HK-2 (cell line): ENCODE data around the gene USF3.
"Not testable (repeated sequence)": the region's sequence is repeated elsewhere in the genome, so short reads cannot be mapped to it uniquely, and the experiment has no call there.

Experiments used
- DNase-seq: peaks from one replicate; pipeline ENCODE4 v3.0.0-alpha.2; 2018; ENCODE audit not compliant: unreplicated experiment

The USF3 gene

DNA sequence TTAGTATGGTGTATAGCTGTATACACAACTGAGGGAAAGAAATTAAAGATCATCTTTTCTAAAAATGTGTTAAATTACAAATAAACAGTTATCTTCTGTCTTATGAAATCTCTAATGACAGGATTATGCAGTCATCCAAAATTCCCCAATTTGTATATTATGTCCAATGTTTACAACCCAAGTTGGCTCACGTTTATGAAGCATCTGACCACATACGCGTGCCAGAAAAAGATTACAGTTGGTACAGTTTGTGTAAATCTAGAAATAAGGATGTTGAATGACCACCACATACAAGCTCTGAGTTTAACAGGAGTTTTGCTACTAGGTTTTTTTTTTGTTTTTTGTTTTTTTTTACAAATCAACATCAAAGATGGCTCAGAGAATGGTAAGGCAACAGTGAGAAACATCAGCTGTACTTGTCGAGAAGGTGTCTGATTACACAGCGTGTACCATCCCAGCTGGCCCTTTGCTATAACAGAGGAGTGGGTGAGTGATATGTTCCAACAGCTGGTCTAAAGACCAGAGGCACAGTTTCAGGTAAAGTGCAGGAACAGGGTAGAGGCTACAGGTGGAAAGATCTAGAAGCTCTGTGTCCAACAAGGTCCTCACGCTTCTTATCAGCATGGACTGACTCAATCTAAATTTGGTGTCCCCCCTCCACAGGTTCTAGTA is 47.1 kb downstream of the USF3 start:
- DNase-seq, result no peak

DNA sequence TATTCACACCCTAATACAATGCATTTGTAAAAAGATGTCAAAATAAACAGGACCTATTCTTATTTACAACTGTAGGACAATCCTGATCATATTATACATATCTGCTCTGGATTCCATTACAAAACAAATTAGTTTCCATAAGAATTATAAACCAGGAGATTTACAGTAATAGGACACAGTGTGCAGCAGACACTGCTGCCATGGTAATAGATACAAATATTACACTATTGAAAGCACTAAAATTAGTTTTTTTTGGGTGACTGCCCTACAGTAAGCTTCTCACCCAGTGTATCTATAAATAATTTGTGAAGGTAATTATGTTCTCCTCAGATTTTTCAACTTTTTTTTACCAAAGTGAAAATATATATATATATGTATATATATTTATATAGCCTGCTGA is 47.9 kb downstream of the USF3 start:
- DNase-seq, result no peak

DNA sequence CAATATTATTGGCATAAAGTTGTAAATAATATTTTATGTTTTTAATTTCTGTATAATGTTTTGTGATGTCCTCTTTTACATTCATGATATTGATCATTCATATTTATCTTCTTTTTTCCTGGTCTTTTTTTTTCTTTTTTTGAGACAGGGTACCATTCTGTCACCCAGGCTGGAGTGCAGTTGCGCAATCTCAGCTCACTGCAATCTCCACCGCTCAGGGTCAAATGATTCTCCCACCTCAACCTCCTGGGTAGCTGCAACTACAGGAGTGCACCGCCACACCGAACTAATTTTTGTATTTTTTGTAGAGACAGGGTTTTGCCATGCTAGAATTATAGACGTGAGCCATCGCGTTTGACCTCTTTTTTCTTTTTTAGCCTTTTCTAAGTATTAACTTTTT is 52.9 kb downstream of the USF3 start:
- no peak for DNase-seq

DNA sequence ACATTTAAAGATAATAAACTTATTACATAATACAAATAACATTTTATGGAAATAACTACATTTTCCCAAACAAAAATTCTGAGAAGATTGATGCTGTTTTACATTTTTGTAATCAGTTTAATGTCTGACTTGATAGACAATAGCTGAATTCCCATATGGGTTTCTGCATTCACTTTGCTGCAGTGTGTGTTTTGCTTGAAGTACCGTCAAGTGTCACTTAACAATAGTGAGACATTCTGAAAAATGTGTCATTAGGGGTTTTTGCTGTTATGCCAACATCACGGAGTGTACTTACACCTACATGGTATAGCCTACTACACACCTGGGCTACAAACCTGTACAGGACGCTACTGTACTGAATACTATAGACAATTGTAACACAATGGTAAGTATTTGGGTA is 57.5 kb downstream of the USF3 start:
- DNase-seq, result no peak

DNA sequence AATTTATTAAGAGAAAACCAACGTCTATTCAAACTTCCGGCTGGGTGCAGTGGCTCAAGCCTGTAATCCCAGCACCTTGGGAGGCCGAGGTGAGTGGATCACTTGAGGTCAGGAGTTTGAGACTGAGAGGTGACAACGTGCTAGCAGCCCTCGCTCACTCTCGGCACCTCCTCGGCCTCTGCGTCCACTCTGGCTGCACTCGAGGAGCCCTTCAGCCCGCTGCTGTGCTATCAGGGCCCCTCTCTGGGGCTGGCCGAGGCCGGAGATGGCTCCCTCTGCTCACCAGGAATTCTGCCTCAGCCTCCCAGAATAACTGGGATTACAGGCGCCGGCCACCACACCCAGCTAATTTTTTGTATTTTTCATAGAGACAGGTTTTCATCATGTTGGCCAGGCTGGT is 58.7 kb downstream of the USF3 start:
- no peak for DNase-seq

GRCh38 chr3:113636034-113636433 is 60.4 kb downstream of the USF3 start:
- DNase-seq, result not testable (repeated sequence)

- DNase-seq, result no peak
Measured at GRCh38 chr3:113634782-113635474, 61.5 kb downstream of the USF3 start.

- DNase-seq, result no peak
Measured at GRCh38 chr3:113631573-113631972, 64.9 kb downstream of the USF3 start.

DNA sequence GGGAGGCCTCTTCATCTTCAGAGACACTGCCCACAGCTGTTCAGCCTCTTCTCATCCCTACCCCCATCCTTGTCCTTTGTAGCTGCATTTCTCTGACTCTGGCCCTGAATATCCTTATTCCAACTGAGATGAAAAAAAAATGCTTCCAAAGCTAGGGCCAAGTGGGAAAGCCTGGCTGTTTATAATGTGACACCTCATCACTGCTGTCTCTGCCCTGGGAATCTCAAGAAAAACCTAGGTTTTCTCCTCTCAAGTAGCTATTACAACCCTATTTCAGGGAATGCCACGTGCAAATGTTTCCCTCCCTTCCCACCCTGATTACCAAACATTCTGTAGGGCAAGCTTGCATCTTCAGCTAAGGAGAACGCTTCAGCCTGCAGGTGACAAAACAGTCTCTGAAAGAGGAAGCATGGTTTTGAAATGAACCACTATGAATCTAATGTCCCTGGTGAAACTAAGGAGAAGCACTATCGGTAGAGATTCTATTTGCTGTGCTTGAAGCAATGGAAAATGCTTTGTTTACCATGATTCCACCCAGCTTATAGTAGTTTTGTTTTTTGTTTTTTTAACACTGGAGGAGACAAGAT is 65.4 kb downstream of the USF3 start:
- DNase-seq, result no peak

- DNase-seq, result no peak
Measured at GRCh38 chr3:113629584-113630421, 66.6 kb downstream of the USF3 start.

- no peak for DNase-seq
Measured at GRCh38 chr3:113628788-113629187, 67.7 kb downstream of the USF3 start.

GRCh38 chr3:113628316-113628715 is 68.1 kb downstream of the USF3 start:
- DNase-seq, result no peak

DNA sequence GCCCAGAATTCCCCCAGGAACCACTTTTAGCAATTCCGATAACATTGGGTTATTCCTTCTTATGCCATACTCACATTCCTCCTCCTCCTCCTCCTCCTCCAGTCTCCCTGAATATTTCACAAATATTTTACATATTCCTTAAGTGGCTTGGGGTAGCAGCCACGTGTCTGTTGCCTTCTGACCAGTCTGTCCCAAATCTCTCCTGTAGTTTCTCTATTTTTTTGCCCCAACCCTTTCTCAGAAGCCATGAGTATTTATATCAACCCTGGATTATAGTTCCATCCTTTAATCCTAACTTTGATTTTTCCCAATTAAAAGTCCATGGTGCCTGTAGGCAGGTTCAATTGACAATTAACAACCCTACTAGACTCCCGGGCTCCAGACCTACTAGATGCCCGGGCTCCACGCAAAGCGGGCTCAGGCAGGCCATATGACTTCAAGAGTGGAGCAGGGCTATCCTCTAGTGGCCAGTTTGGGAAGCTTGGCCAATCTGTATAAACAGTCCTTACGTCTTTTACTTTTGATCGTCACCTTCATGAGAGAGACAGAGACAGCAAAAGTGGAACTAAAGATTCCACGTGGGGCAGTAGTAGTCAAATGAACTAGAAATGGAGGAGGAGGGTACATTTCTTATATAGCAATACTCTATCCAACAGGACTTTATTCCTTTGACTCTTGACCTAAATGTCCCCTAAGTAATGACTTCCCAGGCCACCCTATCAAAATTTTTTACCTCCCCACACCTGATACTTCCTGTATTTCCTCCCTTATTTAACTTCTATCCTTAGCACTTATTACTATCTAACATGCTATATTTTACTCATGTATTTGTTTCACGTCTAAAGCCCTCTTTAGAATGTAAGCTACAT is 69.7 kb downstream of the USF3 start:
- DNase-seq, result peak; percentile 32

- DNase-seq, result no peak
Measured at GRCh38 chr3:113625834-113626233, 70.6 kb downstream of the USF3 start.

DNA sequence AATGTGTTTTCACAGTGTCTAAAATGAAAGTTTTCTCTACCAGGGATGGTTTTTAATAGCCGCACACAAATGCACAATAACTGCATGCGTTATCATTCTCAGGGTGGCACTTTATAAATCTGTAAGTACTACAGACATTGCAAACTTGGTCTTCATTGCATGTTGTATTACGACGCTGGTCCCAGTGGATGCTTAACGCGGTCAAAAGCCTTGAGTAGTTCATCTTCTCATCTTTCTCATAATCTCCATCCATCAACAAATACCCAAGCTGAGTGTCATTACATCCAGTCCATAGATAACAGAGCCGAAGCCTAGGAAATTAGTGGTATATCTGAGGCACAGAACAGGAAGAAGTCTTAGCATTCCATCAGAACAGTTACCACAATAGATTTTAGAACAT is 72.6 kb downstream of the USF3 start:
- DNase-seq, result no peak

DNA sequence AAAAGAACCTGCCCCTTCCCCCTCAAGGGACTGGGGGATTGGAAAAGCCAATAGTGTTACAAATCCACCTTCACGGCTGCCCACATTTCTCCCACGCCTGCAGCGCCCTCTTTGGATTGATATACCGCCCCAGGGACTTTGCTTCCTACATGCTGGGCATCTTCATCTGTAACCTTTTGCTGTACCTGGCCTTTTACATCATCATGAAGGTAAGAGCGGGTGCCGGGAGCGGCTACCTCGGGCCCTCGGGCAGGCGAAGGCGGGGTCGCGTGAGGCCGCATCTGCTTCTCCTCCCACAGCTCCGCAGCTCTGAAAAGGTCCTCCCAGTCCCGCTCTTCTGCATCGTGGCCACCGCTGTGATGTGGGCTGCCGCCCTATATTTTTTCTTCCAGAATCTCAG is 73.1 kb downstream of the USF3 start:
- DNase-seq, result no peak

- DNase-seq, result no peak
Measured at GRCh38 chr3:113620091-113620490, 76.4 kb downstream of the USF3 start.

DNA sequence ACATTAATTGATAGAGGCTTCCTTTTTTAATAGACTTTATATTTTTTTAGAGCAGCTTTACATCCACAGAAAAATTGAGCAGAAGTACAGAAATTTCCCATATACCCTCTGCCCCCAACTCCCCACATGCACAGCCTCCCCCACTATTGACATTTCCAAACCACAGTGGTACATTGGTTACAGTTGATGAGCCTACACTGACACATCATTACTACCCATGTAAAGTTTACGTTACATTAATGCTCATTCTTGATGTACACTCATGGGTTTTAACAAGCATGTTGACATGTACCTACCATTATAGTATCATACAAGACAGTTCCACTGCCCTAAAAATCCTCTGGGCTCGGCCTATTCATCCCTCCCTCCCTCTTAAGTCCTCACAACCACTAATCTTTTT is 78.7 kb downstream of the USF3 start:
- no peak for DNase-seq

GRCh38 chr3:113615976-113616375 is 80.5 kb downstream of the USF3 start:
- DNase-seq, result no peak

GRCh38 chr3:113614402-113614801 is 82.0 kb downstream of the USF3 start:
- no peak for DNase-seq

DNA sequence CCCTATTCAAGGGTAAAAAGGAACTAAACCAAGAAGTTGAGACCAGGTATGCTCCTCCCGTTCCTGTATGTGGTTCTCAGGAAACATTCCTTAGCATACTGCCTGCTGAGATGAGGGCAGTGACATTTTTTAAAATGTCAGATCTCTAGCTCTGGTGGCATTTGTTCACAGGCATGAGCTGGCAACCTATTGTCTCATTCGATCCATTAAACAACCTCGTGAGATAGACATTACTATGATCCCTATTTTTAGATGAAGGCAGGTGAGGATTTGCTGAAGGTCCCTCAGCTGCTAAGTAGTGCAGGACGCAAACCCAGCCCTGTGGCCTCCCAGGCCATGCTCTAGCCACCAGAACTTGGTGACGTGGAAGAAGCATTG is 89.2 kb downstream of the USF3 start:
- no peak for DNase-seq
